Measurements from ENCODE around the gene CD96.

- TF ChIP-seq POLR2A (IDR thresholded peaks at IDR 0.05; ENCODE audit: low read depth, low read length) (no peak), EZH2 (IDR thresholded peaks at IDR 0.05; ENCODE audit: borderline replicate concordance, low read depth, low read length, severe bottlenecking) (no peak), GATA2 (IDR thresholded peaks at IDR 0.05; ENCODE audit: insufficient read depth, insufficient read length, low read depth, low read length) (no peak)
These were observed 77.8 kb downstream of the CD96 start for GRCh38 chr3:111619833-111620232.

Measured in endothelial cell of umbilical vein (primary cell).